Measurements from ENCODE around the gene HMGCS2.

The HMGCS2 gene

DNA sequence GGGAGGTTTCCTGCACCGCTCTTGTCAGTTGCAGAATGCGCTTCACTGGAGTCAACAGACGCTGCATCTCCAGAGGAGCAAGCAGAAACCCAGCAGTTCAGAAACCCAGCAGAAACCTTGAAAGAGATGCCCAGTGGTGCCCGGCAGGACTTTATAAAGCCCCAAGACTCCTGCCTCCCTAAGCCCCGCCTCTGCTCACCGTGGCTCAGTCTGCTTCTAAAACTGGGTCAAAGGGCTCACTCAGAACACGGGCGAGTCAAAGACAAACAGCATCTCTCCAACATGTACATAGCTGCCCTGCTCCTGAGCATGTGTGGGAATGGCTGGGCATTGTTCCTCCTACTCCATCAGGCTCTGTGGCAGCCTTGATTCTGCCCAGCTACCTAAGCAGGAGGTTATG, at the start of gene HMGCS2:
TSS of gene HMGCS2 (minus strand) at position 128 of the 400 bp plus-strand sequence. CDS start at position 67, 61 bp downstream.
- no peak for DNase-seq

DNA sequence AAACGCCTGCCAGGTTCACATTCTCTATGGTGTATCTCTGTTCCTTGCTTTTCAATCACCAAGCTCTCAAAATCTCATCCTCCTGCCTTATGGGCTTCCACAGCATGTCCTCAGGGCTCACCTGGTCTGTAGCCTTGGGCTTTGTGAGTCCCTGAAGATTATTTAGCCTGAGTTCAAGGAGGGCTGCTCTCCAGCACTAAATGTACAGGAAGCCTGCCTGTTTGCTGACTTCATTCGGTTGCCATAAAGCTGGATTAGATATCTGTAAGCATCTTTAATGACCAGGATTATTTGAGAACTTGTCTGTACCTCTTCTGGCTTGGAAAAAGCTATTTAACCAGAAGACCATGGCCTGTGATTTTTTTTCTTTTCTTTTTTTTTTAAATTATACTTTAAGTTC, 49.5 kb upstream of the HMGCS2 start:
- no peak for DNase-seq

DNA sequence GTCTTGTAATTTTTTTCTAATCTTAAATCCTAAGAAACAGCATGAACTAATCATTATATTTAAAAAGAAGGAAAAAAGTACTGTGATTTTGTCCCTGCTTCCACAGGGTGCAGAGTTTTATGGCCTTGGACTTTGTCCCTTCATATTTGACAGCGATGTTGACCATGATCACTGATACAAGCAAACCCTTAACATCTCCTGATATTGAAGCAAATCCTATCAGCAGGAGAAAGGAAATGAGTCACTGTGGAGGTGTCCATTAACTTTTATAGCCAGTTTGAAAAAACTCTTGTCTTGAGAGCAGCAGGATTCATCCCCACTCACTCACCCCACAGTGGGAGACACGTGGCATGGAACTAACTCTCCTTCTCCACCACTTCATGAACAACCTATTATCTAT, 47.7 kb upstream of the HMGCS2 start:
- DNase-seq: no peak

DNA sequence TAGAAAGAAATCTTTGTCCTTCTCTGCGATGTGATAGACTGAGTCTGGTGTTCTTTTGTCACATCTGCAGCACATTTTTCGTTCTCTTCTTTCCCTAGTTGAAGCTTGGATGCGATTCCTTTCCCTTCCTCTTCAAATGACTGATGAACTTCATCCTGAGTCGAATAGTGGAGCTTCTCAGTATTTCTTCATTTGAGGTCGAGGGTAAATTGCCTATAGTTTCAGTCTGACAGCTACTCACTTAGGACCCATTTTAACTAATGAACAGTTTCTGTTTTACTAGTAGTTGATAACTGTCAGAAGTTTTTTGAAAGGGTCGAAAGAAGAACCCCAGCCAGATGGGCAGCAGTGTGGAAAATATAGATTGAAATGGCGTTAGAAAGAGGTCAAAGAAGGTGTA, 47.2 kb upstream of the HMGCS2 start:
- DNase-seq: no peak

DNA sequence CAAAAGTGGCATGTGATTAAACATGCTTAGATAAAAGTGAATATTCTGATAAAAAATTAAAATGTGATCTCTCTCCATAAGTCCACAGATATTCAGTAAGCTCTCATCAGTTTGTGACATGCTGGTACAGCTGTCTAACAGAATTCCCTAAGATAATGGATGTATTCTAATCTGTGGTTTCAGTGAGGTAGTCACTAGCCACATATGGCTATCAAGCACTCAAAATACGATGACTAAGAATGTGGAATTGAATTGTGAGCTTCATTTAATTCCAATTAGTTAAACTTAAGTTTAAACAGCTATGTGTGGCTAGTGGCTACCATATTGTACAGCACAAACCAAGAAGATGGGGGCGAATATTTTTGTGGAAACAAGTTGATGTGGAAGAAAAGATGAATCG, 46.7 kb upstream of the HMGCS2 start:
- no peak for DNase-seq

DNA sequence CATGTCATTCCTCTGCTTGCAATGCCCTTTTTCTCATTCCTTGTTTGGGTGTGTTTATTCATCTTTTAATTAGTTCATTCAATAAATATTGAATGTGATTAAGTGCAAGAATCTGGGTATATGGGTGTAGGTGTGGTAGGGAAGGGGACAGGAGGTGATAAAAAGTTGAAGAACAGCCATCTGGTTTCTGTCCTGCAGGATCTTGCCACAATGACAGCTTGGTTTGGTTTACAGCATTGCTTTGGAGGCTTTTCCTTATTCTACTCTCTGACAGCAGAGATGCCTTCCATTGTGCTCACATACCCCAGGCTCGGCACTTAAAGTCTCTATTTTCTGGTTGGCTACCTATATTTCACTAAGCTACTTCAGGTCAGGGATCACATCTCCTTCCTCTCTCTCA, 45.6 kb upstream of the HMGCS2 start:
- DNase-seq: no peak

DNA sequence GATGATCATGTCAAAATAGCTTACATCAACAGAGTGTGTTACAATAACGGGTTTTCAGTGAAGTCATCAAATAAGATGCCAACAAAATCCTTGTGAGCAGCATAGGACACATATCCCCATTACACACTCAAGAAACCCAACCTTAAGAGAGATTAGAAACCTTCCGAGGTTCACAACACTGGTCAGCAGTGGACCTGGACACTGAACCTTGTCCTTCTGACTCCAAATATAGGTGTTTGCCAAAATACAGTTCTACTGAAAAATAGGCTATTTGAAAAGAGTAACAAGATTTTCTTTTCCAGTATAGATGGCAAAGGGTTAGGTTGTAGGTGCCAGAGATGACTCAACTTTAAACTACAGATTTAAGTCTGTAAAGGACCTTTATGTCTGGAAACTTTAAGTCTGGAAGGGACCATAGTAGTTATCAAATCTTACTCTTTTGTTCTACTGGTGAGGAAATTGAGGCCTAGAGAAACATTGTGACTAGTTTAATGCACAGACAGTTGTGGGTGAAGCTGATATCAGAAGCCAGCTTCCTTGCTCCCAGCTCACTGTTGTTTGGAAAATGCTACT, 43.4 kb upstream of the HMGCS2 start:
- DNase-seq: no peak

DNA sequence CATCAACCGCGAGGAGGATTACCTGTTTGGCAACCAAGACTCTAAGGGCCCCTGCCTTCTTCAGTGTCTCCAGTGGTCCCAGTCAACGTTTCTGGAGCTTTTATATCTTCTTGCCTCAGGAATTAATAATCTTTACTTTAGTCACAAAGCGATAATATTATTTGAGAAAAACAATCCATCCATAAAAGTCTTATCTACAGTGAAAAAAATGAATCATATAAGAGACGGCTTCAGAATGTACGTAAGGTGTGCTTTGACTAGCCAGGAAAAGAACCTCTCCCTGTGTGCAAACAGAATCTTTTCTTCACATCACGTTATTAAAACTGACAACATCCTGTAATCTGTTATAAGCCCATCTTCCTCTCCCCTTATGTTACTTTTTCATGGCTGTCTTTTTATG, 42.7 kb upstream of the HMGCS2 start, which contains the start of gene REG4:
TSS of gene REG4 (minus strand) at position 74 of the 400 bp plus-strand sequence. CDS start 2,691 bp downstream, outside the sequence.
- no peak for DNase-seq

DNA sequence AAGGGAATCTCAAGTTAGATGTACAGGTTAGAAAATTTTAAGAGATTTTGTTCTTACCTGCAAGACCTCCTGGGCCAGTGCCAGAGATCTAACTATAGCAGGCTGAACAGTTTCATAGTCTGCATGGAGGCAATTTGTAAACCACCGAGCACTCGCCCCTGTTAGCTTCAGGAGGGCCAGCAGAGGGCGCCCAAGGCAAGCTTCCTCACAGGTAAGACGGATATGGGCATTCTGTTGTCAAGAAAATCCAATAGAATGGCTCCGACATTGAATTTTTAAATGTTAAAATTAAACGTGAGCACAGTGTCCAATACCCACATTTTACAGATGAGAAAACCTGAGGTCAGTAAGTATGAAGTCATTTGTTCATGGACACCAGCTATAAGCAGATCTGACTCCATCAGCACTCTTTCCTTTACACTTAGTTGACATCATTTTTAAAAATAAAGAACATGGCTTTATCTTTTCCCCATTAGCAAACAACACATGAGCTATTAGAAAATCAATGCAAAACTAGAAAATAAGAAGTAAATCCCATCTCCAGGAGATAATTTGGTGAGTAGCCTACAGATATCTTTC, 40.4 kb upstream of the HMGCS2 start:
- peak; percentile 69 for DNase-seq

DNA sequence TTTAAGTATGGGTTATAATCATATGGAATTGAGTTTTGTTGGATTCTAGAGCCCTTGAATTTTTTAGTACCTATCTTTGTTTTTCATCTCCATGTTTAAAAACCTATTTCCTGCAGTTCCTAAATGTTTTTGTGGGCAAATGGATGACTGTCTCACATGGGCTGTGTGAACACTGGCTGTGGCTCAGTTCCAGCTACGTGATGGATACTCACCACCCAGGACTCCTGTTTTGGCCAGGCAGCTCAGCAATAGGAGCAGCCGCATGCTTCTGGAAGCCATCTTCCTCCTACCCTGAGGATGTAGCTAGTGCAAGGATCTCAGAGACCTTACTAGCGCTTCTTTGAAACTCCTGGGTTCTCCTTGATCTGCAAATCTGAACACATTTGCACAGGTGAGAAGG, 39.8 kb upstream of the HMGCS2 start:
- DNase-seq: no peak

DNA sequence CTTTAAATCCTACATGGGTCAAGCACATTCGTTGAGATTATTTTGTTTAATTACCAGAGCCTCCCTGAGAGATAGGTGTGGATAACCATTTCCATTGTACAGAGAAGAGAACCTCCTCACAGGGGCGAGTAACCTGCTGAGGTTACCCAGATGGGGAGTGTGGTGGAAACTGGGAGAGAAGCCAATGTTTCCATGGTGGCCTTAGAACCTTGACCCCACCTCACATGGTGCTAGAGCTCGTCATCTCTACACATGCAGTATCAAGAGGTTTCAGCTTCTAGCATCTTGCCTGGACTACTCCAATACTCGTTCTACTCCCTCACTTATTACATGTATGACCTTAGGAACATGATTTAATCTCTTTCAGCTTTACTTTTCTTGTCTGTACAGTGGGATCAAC, 37.8 kb upstream of the HMGCS2 start:
- DNase-seq: no peak

DNA sequence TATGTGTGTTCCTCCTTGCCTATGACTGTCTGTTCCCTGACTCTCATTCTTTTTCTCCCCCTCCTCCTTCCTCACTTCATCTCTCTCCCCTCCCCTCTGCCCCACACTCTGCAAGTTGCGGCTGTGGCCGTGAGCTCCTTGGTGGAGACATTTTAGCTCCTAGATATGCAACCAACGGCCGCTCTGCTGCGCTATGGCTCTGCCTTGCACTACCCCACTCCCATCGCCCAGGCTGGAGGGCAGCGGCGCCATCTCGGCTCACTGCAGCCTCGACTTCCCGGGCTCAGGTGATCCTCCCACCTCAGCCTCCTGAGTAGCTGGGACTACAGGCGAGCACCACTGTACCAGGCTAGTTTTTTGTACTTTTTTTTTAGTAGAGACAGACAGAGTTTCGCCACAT, 37.0 kb upstream of the HMGCS2 start:
- no peak for DNase-seq

DNA sequence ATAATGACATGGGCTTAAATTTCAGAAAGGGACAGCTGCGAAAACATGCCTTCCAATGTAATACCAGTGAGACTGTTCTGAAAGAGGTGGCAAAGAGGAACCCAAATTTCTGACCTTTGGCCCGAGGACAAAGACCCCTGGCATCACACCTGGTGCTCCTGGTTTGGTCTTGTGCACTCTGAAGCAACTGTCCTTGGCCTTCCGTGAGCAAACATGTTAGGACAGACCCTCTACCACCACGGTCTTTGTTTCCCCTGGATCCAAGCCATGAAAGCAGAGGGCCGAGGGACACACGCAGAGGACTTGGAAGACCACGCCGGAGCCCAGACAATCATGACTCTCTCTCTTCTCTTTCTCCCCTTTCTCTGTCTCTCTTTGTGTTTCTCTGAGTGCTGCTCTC, 36.5 kb upstream of the HMGCS2 start:
- DNase-seq: no peak

DNA sequence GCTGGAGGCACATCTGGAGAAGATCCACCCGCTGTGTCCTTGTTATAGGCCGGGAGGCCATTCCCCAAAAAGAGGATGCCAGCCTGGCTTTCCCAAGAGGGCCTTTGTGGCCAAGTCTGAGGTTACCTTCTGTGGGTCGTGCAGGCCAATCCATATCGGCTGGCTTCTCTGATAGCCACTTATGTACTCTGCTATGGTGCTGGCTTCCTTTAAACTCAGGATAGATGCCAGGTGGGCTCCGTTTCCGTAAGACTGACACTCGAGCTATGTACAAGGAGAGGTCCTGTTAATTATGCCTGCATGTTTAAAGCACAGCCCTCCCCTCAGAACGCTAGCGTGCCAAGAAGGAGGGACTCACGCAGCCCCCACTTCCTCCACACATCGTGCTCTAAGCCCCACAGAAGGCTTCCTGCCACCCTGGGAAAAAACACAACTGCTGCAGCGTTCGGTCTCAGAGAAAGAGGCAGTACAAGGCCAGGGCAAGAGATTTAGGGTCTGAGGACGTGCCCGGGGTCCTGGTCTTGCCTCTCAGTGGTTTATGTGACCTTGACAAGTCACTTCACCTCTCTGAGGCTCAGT, 31.0 kb upstream of the HMGCS2 start:
- peak; percentile 16 for DNase-seq

DNA sequence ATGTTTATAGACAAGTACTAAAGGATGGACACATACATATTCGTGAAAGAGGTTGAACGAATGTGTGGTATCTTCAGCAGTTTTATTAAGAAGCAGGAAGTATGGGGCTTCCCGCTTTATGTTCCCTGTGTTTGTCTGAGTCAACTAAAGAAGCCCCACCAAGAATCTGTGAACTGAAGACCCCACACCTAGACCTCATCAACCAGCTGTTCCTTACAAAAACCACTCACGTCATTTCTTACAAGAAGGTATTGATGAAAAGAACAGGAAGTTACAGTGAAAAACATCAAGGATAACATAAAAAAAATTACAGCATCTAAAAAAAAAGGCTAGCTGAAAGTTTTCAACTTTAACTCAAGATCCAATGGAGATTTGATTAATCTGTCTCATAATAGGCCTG, 30.3 kb upstream of the HMGCS2 start:
- no peak for DNase-seq

DNA sequence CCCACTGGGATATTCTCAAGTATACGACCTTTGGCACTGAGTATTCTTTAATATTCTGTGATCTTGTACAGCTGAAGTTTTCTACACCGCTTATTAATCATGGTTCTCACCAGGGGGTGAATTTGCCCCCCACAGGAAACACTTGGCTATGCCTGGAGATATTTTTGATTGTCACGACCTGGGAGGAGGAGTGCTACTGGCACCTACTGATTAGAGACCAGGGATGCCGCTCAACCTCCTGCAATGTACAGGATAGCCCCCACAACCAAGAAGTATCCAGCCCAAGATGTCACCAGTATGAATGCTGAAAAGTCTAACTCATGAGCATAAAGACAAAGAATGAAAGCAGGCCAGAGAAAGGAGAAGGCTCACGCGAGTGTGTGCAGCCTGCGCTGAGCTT, 28.9 kb upstream of the HMGCS2 start:
- DNase-seq: no peak

DNA sequence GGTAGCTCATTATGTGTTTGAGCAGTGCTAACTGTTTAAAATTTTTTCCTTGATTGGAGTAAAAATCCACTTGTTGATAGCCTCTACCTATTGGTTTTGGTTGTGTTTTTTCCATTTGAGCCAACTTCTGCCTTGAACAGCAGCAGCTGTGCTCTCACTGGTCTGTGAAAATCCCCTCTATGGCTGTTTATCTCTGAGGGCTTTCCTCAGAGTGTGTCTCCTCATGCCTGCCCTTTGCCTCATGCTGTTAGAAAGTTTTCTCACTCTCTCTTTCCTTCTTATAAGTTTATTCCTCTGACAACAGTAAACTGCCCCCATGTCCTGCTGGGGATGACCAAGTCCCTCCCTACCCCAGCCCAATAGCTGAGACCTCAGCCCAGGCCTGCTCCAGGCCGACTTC, 28.5 kb upstream of the HMGCS2 start:
- DNase-seq: no peak

DNA sequence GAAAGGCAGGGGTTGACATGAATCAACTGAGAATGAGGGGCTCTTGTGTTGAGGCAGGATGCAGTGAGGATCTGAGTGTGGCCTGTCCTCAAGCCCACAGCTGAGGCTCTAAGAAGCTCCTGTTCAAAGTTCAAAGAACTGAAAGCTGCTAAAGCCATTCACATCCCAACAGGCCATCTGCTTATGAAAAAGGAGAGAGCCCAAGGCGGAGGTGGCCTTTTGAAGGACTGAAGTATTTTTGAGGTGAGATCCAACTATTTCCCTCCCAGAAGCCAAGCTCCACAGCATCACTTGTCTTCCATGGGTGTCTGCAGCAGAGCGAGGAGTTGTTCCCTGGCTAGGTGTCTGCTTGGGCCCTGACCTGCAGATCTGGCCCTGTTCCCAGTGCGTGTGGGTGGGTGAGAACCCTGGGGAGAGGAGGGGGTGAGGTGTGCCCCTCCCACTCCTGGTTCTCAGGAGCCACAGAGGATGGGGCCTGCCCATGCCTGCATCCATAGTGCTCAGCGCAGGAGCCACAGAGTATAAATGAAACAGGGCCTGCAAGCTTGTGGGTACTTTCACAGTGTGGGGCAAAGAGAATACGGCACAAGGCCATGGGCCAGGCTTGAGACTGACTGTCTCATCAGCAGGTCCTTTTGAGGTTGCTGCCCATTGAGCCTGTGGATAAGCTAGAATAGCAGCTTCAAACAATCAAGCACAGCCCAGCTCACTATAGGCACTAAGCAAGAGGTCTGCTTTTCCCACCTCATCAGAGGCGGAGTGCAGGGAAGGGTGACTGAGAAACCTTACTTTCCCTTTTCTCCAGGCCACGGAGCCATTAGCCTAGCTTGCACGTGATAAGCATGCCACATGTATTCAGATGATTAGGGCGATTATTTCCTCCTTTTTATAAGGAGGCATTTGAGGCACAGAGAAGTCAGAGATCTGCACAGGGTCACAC, 26.8 kb upstream of the HMGCS2 start:
- DNase-seq: no peak

DNA sequence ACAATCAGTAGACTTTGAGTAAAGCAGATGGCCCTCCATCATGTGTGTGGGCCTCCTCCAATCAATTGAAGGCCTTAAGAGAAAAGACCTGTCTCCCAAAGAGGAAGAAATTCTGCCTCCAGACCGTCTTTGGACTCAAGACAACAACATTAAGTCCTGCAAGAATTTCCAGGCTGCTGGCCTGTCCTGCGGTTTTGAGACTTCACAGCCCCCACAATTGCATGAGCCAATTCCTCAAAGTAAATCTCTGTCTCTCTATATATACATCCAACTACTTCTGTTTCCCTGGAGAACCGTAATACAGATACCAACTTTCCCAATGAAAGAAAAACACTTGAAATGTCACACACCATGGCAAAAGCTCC, 26.2 kb upstream of the HMGCS2 start:
- DNase-seq: no peak

DNA sequence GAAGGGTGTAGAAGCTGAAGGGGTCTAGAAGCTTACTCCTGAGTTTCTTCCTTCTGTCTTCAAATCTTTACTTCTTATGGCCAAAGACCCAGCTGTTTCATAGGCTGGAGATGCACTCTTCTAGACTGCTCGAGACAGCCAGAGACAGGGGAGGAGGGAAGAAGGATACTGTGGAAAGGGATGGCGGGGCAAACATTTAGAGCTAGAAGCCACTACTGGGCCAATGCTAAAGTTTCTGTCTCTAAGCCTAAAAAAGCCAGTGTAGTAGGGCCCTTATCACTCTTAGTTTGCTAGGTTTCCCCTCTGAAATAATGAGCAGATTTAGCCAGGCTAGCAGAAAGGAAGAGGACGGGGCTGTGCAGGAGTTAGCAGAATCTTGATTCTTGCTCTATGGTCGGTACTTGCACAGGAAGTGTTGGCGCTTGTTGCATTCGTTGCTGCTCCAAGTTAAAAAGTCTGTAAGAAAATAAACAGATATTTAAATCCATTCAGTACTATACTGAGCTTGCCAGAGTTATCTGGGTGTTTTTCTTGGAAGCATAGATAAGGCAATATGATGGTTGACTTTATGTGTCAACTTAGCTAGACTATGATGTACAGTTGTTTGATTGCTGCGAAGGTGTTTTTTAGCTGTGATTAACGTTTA, 25.6 kb upstream of the HMGCS2 start:
- no peak for DNase-seq

DNA sequence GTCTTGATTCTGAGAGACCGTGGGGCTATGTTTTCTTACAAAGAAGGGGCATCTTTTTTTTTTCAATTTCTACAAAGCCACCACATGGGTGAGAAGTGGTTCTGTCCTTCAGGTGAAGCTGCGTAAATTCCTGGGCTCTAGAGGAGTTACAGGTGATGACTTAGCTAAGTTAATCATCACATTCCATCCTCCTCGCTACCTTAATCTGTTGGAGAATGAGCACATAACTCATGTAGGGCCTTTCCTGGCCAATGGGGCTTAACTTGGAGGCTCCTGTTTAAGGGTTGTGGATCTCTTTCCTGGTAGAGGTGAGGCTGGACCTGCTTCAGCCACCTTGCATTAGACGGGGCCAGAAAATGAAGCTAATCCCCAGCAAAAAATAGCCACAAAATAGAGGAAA, 22.7 kb upstream of the HMGCS2 start:
- no peak for DNase-seq

DNA sequence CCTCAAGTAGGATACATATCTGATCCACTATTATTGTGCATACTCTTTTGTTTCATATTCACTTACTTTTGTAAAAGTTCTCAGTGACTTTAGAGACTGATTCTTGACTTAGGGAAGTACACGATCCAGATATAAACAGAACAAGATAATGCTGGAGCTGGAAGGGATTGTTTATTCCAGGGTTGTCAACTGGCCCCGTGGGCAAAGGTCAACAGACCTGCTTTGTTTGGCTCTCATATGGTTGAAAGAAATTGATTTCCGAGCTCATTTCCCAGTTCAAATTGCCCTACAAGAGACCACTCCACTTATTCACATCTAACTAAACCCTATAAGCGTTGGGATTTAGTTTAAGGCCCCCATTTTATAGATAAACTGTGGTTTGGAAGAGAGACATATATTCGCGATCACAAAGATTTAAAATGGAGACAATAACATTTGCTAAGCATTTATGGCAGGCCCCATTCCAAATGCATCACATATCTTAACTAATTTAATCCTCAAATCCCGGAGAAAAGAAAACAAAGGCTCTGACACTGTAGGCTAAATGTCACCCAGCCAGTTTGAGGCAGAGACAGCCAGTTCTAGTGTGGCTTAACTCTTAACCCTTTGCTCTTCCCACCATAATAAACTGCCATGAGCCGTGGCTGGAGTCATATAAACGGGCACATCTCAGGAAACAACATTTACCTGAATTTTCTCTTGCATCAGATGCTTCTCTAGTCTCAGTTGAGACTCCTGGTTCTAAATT, 21.9 kb upstream of the HMGCS2 start:
- no peak for DNase-seq

DNA sequence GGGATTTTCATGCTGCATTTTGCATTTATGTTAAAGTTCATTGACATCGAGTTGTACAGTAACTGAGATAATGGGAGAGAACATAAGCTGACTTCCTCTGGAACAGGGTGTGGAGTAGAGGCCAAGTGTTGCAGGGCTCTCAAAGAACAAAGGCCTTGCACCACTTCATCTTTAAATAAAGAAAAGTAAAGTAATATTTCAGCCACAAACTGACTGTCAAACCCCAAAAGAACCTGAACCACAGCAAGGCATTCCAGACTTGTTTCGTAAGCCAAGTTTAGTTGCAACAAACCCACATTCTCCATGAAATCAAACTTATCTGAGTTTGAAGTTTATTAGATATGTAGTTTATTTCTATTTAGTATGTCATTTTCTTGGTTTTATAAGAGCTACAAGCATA, 19.1 kb upstream of the HMGCS2 start:
- DNase-seq: no peak
